GM18508 (cell line): ENCODE results near the gene PLEKHG3.

Source experiments
- ATAC-seq: cut with Tn5 transposase; IDR thresholded peaks from one replicate; pipeline ENCODE4 v1.9.1; 2021; ENCODE audit warnings: moderate number of reproducible peaks; ENCODE audit not compliant: insufficient read depth, unreplicated experiment

Gene PLEKHG3

DNA sequence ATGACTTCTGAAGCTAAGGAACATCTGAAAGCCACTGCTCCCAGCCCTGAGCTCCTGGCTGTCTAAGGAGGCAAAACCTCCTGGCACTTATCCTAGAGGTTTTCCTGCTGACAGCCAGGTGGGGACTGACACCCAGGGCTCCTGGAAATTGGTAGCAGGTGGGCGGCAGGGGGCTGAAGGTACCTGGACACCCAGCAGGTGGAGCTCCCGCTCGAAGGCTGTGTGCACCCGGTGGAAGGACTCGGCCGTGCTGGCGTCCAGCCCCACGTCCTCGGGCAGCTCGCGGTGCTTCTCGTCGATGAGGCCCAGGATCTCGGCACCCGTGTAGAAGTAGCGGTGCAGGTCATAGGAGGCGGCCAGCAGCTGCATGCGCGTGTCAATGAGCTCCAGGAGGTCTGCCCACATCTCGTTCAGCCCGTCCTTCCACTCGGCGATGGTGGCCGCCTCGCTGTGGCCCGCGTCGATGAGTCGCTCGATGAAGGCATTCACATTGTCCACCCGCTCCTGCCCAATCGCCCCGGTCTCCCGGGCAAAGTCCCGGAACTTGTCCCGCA, 68.2 kb downstream of the PLEKHG3 start:
- ATAC-seq = no peak

- no peak for ATAC-seq
These were observed 68.8 kb downstream of the PLEKHG3 start for GRCh38 chr14:64773046-64773445.

DNA sequence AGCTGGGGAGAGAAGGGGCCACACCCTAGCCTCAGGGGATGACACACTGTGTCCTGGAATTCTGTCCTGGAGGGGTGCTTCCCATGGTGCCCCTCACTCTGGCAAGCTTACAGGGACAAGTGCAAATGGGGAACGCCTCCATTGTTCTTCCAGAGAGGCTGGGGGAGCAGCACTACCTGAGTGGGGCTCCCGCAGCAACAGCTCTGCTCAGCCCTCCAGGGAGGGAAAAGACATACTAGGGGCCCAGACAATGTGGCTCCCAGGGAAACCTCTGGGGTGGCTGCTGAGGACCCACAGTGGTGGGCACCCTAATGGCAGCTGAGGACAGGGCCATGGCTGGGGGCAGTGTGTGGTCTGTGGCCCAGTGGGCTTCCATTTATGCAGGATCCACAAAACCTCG, 69.4 kb downstream of the PLEKHG3 start:
- no peak for ATAC-seq

DNA sequence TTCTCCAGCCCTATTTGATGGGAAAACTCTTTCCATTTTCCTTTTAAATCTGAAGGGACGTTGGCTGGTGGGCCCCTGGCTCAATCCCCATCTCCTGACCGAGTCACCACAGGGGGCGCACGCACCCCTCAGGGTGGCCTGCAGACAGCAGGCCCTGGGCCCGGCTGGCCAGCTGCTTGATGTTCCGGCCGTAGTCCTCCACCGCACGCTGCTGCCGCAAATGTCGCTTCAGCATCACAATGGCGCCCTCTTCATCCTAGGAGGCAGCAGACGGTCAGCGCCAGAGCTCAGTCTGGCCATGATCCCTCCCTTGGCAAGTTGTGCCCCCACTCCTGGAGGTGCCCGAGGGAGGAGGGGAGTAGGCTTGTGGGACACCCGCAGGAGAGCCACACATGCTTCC, 70.0 kb downstream of the PLEKHG3 start:
- ATAC-seq = no peak

DNA sequence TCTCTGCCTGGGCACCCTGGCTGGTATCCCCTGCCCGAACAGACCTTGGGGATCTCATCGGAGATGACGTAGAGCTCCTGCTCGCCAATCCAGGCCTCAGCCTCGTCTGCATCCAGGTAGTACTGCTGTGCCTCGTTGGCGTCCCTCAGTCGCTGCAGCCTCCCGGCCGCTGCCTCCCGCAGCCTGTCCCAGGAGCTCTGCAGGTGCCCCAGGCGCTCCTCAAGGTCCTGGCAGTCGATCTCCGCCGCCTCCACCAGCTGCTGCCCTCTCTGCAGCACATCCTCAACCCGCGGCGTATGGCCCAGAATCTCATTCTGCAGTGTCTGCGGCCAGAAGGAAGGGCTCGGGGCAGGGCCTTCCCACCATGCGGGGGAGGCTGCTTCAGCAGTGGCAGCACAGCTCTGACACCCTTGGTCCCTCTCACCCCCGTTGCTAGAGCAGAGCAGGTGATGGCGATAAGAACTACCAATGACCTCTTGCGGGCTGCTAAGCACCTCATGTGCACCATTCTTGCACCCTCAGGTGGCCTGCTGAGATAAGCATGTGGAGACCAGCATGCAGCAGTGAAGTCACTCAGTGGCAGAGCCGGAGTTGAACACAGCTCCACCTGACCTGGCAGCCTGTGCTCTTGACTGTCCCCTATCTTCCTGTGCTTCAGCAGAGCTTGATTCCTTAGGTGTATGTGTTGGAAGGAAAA, 71.0 kb downstream of the PLEKHG3 start:
- no peak for ATAC-seq

DNA sequence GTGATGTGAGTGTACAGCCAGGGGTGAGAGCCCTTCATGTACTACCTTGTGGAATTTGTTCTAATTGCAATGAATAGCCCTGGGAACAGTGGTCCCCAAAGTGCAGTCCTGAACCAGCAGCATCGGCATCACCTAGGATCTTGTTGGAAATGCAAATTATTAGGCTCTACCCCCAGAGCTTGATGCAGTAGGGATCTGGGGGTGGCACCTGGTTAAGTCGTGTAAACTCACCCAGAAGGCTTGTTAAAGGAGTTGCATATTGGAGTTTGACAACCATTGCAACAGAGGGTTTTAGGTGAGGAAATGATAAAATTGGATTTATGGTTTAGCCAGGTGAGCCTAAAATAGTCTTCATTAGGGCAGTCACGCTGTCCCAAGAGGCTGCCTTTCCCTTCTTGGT, 73.2 kb downstream of the PLEKHG3 start:
- no peak for ATAC-seq

DNA sequence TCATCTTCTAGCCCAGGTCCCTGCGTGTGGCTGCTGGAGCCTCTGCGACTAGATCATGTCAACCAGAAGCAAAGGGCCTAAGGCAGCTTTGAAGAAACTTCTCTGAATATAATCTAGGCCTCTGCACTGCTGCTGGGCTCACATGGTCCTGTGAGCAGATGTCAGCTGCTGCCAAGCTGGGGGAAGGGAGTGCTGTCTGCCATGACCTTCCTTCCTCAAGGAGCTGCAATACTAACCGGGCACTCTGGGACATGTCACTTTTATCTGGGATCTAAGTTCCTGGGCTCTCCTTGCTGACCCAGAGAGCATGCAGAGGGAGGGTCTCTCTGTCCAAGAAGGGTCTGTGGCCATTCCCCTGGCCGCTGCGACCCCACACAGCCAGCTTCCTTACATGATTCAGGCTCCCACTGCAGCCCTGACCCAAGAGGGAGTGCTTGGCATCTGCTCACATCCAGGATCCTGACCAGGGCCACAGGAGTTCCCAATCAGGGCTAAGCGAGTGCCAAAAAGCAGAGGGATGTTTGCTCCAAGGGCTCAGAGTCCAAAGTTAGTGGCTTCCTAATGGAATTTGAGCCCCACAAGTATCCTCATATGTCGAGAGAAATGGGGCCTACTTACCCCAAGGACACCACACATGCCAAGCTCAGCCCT, 74.0 kb downstream of the PLEKHG3 start:
- no peak for ATAC-seq

- no peak for ATAC-seq
These were observed 75.2 kb downstream of the PLEKHG3 start for GRCh38 chr14:64779472-64779871.

GRCh38 chr14:64782196-64782595, 78.0 kb downstream of the PLEKHG3 start:
- no peak for ATAC-seq

DNA sequence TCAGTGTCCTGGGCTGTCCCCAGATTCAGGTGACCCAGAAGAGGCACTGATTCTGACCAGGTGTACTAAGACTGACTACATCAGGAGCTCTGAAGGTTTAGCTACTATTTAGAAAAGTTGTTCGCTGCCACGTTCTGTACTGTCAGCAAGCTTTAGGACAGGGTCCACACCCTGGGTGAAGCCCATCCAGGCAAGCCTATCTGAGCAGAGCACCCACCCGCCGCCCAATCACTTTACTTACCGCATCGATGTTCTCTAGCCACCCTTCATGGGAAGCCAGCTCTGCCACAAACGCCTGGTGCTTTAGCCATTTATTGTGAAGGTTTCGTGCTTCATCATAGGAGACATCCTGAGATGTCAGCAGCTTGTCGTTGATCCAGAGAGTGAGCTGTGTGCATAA, 79.8 kb downstream of the PLEKHG3 start:
- no peak for ATAC-seq

GRCh38 chr14:64786296-64787149, 82.3 kb downstream of the PLEKHG3 start:
- no peak for ATAC-seq

DNA sequence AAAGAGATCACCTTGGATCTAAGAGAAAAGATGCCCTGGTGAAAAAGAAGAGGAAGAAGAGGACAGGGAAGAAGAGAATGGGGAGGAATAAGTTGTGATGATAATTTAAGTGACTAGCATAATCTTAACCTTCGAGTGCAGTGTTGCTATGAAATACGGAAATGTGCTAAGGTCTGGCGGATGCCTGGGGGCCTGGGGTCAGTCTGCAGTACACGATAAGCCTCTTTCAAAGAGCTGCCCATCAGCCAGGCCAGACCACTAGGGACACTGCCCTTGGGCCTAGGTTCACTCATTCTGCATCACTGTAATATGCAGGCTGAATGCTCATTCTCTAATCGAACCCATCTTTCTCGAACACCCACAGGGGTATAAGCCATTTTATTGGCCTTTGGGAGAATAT, 83.4 kb downstream of the PLEKHG3 start:
- ATAC-seq = no peak

DNA sequence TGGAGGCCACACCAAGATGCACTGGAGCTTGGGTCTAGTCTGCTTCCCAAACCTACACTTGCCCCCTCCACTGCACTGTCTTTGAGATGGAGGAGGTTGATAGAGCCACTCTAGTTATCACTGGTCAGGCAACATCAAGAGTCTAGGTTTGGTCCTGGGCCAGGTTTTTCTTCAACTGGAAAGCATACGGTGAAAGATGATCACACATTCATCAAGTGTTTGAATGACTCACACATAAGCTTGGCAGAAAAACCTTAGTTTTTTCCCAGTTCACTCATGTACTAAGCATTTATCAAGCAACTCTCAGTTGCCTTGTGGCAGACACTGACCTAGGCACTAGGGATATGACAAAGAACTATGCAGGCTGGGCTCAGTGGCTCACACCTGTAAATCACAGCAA, 84.5 kb downstream of the PLEKHG3 start:
- ATAC-seq = no peak

DNA sequence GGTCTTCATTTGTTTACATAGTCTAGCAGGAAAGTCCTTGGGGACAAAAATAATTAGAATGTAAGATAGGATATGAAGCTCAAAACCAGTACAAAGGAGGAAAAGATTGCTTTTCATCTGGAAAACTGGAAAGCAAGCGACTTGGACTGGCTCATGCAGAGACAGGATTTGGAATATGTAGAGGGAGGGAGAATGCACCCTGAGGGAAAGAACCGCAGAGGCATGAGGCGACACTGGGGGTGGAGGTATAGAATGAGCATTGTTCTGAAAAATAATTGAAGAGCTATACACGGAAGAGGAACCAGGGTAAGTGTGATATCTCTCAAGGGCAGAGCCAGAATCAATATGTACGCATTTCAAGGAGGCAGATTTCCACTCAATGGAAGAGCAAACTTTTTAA, 85.5 kb downstream of the PLEKHG3 start:
- no peak for ATAC-seq

GRCh38 chr14:64790478-64790877, 86.3 kb downstream of the PLEKHG3 start:
- ATAC-seq = no peak

- no peak for ATAC-seq
These were observed 88.0 kb downstream of the PLEKHG3 start for GRCh38 chr14:64792231-64792630.

- ATAC-seq = no peak
These were observed 88.8 kb downstream of the PLEKHG3 start for GRCh38 chr14:64792871-64793560.

DNA sequence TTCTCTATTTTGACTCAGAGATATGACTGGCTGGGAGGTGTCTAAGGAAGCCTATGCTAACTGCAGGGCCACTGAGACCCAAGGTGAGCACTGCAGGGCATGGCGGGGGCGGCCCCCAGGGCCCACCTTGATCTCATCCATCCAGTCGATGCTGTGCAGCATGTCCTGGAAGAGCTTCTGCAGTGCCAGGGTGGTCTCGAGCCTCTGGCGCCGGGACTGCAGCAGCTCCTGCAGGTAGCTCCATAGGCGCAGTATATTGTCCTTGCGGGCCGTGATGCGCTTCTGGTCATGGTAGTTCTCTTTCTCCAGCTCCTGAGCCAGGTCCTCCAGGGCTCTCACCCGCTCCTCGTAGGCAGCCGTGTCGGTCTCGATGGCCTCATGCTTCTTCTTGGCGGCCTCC, 91.0 kb downstream of the PLEKHG3 start:
- ATAC-seq = no peak

- no peak for ATAC-seq
These were observed 91.7 kb downstream of the PLEKHG3 start for GRCh38 chr14:64795921-64796320.

GRCh38 chr14:64796369-64796768, 92.1 kb downstream of the PLEKHG3 start:
- no peak for ATAC-seq
